ENCODE data around the gene DDR1. TPM values are rescaled to one million over a fixed set of nuclear protein-coding genes. Genes with fewer than 3 reads are reported as not detected.

The DDR1 gene
- total RNA-seq, 1 experiment from 2014 or later: 108 TPM

DNA sequence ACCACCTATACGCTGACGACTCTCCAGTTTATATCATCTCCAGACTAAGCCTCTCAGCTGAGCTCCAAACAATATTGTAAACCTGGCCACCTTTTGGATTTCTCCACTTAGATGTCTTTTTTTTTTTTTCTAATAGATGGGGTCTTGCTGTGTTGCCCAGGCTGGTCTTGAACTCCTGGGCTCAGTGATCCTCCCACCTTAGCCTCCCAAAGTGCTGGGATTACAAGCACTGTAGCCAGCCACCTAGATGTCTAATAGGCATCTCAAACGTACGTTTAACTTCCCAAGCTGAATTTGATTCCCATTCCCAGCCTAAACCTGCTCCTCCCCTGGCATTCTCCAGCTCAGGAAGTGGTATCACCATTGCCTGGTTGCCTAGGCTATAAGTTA is 5.2 kb downstream of the DDR1 start:
- Histone ChIP-seq H3F3A (ENCODE audit: low read length, unreplicated experiment) (no peaks in the 10 kb centered on the region), H3K4me1 (ENCODE audit: insufficient read depth, low read length) (peaks cover 34% of the 10 kb centered on the region), H3K36me3 (ENCODE audit: low read depth, low read length) (peaks cover 33% of the 10 kb centered on the region; the same call in 1 of the 2 replicates), H3K4me2 (ENCODE audit: low read length) (no peak overlapping the region), H4K20me1 (ENCODE audit: low read length) (peaks cover 19% of the 10 kb centered on the region), H3K9ac (ENCODE audit: low read length) (no peak overlapping the region), H3K9me2 (replicated peaks; ENCODE audit: low read length) (no peaks in the 10 kb centered on the region), H3K27ac (ENCODE audit: low read length) (no peak overlapping the region), H3K4me3 (ENCODE audit: low read length) (no peak overlapping the region), H3K79me2 (ENCODE audit: low read length) (peaks cover 51% of the 10 kb centered on the region), H3K27me3 (ENCODE audit: low read length) (no peaks in the 10 kb centered on the region), H3K9me3 (ENCODE audit: low read length) (no peaks in the 10 kb centered on the region), H2AFZ (ENCODE audit: low read length) (no peak overlapping the region)
- DNase-seq (no peak), ATAC-seq (no peak)
- CTCF ChIA-PET: no interaction called here
- TF ChIP-seq EZH2 (IDR thresholded peaks at IDR 0.05; ENCODE audit: low read length, unreplicated experiment) (no peak), EZH2phosphoT487 (IDR thresholded peaks at IDR 0.05; ENCODE audit: borderline replicate concordance, low read length) (no peak), CTCF (conservative IDR thresholded peaks at IDR 0.05; ENCODE audit: low read depth, low read length) (no peak)
- BruUV-seq (replicated peaks): no TSS peak
- intact Hi-C loops (cut with micrococcal nuclease): no loop called here
- POLR2A ChIA-PET (ENCODE audit: unreplicated experiment): no interaction called here

DNA sequence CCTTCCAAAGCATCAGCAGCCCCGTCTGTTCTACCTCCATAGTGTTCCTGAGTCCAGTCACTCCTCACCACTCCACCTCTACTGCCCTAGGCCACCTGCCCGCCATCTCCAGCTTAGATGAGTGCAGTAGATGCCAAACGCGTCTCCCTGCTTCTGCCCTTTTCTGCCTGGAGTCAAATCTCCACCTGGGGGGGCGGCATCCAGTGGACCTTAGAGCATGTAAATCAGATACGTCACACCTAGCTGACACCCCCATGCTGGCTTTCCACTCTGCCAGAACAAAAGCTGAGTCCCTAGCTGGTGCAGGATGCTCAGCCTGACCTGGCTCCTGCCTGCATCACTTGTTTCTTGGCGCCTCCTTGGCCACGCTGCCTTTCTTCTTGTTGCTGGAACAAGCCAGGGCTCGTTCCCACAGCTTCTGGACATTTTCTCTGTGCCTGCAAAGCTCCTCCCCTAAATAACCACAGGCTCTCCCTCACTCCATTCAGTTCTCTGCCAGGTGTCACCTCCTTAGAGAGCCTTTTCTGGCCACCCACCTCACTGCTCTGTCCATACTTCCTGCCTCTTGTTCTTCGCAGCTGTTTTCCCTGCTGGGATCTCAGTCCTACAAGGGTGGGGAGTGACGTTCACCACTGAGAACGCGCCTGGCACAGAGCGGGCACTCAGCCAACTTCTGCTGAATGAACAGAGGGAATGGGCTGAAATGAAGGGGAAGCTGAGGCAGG is 5.8 kb downstream of the DDR1 start:
- no peak overlapping the region for H3K9ac ChIP-seq (ENCODE audit: low read length)
- H4K20me1 ChIP-seq (ENCODE audit: low read length): peaks cover 19% of the 10 kb centered on the region
- peaks cover 32% of the 10 kb centered on the region for H3K4me1 ChIP-seq (ENCODE audit: insufficient read depth, low read length)
- no peak overlapping the region for H3K4me3 ChIP-seq (ENCODE audit: low read length)
- H3K4me2 ChIP-seq (ENCODE audit: low read length): no peak overlapping the region
- no peaks in the 10 kb centered on the region for H3K9me2 ChIP-seq (replicated peaks; ENCODE audit: low read length)
- intact Hi-C loops (cut with micrococcal nuclease): no loop called here
- H3K79me2 ChIP-seq (ENCODE audit: low read length): peaks cover 45% of the 10 kb centered on the region
- peaks cover 39% of the 10 kb centered on the region; the same call in 1 of the 2 replicates for H3K36me3 ChIP-seq (ENCODE audit: low read depth, low read length)
- no peaks in the 10 kb centered on the region for H3K9me3 ChIP-seq (ENCODE audit: low read length)
- ChIA-PET POLR2A (ENCODE audit: unreplicated experiment) (no interaction called here), CTCF (no interaction called here)
- H3F3A ChIP-seq (ENCODE audit: low read length, unreplicated experiment): no peaks in the 10 kb centered on the region
- no peak for ATAC-seq
- H3K27ac ChIP-seq (ENCODE audit: low read length): no peak overlapping the region
- BruUV-seq (replicated peaks): no TSS peak
- H3K27me3 ChIP-seq (ENCODE audit: low read length): no peaks in the 10 kb centered on the region
- no peak overlapping the region for H2AFZ ChIP-seq (ENCODE audit: low read length)
- TF ChIP-seq EZH2 (IDR thresholded peaks at IDR 0.05; ENCODE audit: low read length, unreplicated experiment) (no peak), CTCF (conservative IDR thresholded peaks at IDR 0.05; ENCODE audit: low read depth, low read length) (no peak), EZH2phosphoT487 (IDR thresholded peaks at IDR 0.05; ENCODE audit: borderline replicate concordance, low read length) (no peak)
- DNase-seq: no peak

DNA sequence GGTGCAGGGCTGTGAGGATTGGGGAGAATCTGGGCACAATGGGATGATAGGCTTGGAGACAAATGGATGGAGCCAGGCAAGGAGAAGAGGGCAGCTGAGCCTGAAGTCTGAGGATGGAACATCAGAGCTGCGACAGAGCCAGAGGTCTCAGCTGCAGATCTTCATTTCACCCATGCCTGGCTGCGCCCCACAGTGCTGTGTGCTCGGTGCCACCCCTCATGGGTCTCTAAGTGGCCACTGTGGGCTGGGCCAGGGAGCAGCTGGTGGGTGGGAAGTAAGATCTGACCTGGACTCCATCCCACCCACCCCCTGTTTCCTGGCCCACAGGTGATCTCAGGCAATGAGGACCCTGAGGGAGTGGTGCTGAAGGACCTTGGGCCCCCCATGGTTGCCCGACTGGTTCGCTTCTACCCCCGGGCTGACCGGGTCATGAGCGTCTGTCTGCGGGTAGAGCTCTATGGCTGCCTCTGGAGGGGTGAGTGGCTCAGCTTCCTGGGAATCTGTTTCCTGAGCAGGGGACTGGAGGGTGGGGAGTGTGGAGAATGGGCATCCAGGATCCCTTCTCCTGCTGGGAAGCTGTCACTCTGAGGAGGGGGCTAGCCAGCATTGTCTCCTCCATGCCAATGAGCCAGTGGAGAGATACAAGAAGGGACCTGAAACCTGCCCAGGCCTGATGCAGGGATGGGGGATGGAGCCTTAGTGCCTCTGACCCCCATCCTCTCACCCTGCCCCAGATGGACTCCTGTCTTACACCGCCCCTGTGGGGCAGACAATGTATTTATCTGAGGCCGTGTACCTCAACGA is 6.5 kb downstream of the DDR1 start:
- no peak overlapping the region for H3K27ac ChIP-seq (ENCODE audit: low read length)
- ChIA-PET POLR2A (ENCODE audit: unreplicated experiment) (no interaction called here), CTCF (no interaction called here)
- H3F3A ChIP-seq (ENCODE audit: low read length, unreplicated experiment): no peaks in the 10 kb centered on the region
- no peaks in the 10 kb centered on the region for H3K9me3 ChIP-seq (ENCODE audit: low read length)
- no peak overlapping the region for H2AFZ ChIP-seq (ENCODE audit: low read length)
- no peak overlapping the region for H3K4me2 ChIP-seq (ENCODE audit: low read length)
- peaks cover 41% of the 10 kb centered on the region; the same call in 1 of the 2 replicates for H3K36me3 ChIP-seq (ENCODE audit: low read depth, low read length)
- DNase-seq (no peak), ATAC-seq (no peak)
- H4K20me1 ChIP-seq (ENCODE audit: low read length): peaks cover 19% of the 10 kb centered on the region
- peaks cover 37% of the 10 kb centered on the region for H3K79me2 ChIP-seq (ENCODE audit: low read length)
- H3K27me3 ChIP-seq (ENCODE audit: low read length): no peaks in the 10 kb centered on the region
- no peak overlapping the region for H3K9ac ChIP-seq (ENCODE audit: low read length)
- BruUV-seq (replicated peaks): no TSS peak
- H3K4me1 ChIP-seq (ENCODE audit: insufficient read depth, low read length): peaks cover 24% of the 10 kb centered on the region
- H3K9me2 ChIP-seq (replicated peaks; ENCODE audit: low read length): no peaks in the 10 kb centered on the region
- TF ChIP-seq CTCF (conservative IDR thresholded peaks at IDR 0.05; ENCODE audit: low read depth, low read length) (no peak), EZH2phosphoT487 (IDR thresholded peaks at IDR 0.05; ENCODE audit: borderline replicate concordance, low read length) (no peak), EZH2 (IDR thresholded peaks at IDR 0.05; ENCODE audit: low read length, unreplicated experiment) (no peak)
- no peak overlapping the region for H3K4me3 ChIP-seq (ENCODE audit: low read length)
- intact Hi-C loops (cut with micrococcal nuclease): no loop called here

All from PC-3 (cell line).